Neural cell (in vitro differentiated cells): ENCODE data around the gene OGA.

ENCODE experiments used
- EZH2 ChIP-seq: fragments of 200-600, 300-800 bp; shearing (Covaris generic), sonication (generic); IDR thresholded peaks from 2 replicates; pipeline ENCODE4 v1.6.1; 2014; ENCODE audit warnings: antibody characterized with exemption, low read length, borderline replicate concordance, mild to moderate bottlenecking; ENCODE audit not compliant: insufficient read depth, poor library complexity, severe bottlenecking
- MXI1 ChIP-seq: fragments of 450-650 bp; conservative IDR thresholded peaks from 2 replicates; pipeline ENCODE4 v1.6.1; 2014; ENCODE audit warnings: antibody characterized with exemption, mild to moderate bottlenecking; ENCODE audit not compliant: poor library complexity, severe bottlenecking
- TF ChIP-seq, protein P1 (sequence below): fragments of 450-650 bp; IDR thresholded peaks from 2 replicates; pipeline ENCODE4 v1.5.1; 2014; ENCODE audit warnings: antibody characterized with exemption, mild to moderate bottlenecking, moderate library complexity; ENCODE audit not compliant: poor library complexity, severe bottlenecking

GRCh38 chr10:101781984-101782810 is 36.0 kb downstream of the OGA start:
- TF ChIP-seq, protein P1, sequence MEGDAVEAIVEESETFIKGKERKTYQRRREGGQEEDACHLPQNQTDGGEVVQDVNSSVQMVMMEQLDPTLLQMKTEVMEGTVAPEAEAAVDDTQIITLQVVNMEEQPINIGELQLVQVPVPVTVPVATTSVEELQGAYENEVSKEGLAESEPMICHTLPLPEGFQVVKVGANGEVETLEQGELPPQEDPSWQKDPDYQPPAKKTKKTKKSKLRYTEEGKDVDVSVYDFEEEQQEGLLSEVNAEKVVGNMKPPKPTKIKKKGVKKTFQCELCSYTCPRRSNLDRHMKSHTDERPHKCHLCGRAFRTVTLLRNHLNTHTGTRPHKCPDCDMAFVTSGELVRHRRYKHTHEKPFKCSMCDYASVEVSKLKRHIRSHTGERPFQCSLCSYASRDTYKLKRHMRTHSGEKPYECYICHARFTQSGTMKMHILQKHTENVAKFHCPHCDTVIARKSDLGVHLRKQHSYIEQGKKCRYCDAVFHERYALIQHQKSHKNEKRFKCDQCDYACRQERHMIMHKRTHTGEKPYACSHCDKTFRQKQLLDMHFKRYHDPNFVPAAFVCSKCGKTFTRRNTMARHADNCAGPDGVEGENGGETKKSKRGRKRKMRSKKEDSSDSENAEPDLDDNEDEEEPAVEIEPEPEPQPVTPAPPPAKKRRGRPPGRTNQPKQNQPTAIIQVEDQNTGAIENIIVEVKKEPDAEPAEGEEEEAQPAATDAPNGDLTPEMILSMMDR, result no peak
- TF ChIP-seq MXI1 (no peak), EZH2 (no peak)
